ENCODE results near the gene NOX1. TPM values are rescaled to one million over a fixed set of nuclear protein-coding genes. Genes with fewer than 3 reads are reported as not detected.

Gene NOX1
- total and polyA plus RNA-seq, 2 of the 13 experiments (the other 11 are each of a cell fraction or from before 2014, with no cell fraction given), result 0.07 TPM; not detected in 1

DNA sequence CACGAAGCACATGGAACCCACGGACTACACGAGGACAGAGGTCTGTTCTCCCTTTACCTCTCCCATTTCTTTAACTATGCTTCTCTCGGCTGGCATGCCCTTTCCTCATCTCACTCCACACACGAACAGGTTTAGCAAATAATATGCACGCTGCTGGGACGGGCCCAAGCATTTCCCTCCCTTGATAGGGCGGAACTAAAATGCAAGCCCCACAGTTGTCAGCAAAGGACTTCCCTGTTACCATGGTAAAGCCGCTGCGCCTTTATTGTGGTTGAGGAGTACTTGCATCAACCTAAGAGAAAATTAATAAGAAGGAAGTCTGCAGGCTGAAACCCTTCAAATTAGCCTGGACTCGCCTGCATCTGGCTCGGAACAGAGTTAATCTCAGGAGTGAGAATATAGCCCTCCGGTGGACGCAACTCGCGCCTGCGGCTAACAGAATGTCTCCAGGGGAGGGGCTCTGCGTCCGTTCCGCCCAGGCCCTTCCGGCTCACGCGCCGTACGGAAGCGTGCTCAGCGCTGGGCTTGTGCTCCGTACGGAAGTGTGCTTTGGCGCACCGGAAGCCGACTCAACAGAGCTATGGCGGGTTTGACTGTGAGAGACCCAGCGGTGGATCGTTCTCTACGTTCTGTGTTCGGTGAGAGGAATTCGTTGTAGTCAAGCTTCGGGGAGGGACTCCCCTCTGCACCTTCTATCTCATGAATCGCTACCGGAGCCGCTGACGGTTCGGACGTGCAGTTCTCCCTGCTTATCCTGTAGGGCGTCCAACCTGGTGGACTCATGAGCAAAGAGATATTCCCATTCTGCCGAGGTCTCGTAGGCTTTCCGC, 54.1 kb downstream of the NOX1 start, which contains the start of gene CSTF2 (continued):
- no peak for TF ChIP-seq KDM6A (CRISPR knock-in tag; IDR thresholded peaks at IDR 0.05; ENCODE audit: low read depth)
- TF ChIP-seq, protein P1, sequence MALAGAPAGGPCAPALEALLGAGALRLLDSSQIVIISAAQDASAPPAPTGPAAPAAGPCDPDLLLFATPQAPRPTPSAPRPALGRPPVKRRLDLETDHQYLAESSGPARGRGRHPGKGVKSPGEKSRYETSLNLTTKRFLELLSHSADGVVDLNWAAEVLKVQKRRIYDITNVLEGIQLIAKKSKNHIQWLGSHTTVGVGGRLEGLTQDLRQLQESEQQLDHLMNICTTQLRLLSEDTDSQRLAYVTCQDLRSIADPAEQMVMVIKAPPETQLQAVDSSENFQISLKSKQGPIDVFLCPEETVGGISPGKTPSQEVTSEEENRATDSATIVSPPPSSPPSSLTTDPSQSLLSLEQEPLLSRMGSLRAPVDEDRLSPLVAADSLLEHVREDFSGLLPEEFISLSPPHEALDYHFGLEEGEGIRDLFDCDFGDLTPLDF (CRISPR knock-in tag; IDR thresholded peaks at IDR 0.05), result no peak
- no peak for TF ChIP-seq SNAI1 (CRISPR knock-in tag; IDR thresholded peaks at IDR 0.05; ENCODE audit: borderline replicate concordance)
- TF ChIP-seq MAFF (IDR thresholded peaks at IDR 0.05; ENCODE audit: low read depth, low read length), result no peak
- TF ChIP-seq ZNF710 (CRISPR knock-in tag; IDR thresholded peaks at IDR 0.05; ENCODE audit: borderline replicate concordance), result no peak
- no peak for TF ChIP-seq ZSCAN12 (CRISPR knock-in tag; IDR thresholded peaks at IDR 0.05)
- TF ChIP-seq POLR2AphosphoS2 (IDR thresholded peaks at IDR 0.05; ENCODE audit: low read depth, low read length), result no peak
- TF ChIP-seq IRF2 (CRISPR knock-in tag; IDR thresholded peaks at IDR 0.05), result 0 out of 2 replicates have a peak, but pooled peaks have one; percentile 25
- TF ChIP-seq ZNF232 (CRISPR knock-in tag; IDR thresholded peaks at IDR 0.05; ENCODE audit: borderline replicate concordance), result peak; percentile 67; the same call in 1 of the 2 replicates
- no peak for TF ChIP-seq SIX1 (CRISPR knock-in tag; IDR thresholded peaks at IDR 0.05; ENCODE audit: borderline replicate concordance)
- TF ChIP-seq CREM (IDR thresholded peaks at IDR 0.05), result 0 out of 2 replicates have a peak, but pooled peaks have one; percentile 28
- no peak for TF ChIP-seq CREM (CRISPR knock-in tag; IDR thresholded peaks at IDR 0.05)
- no peak for TF ChIP-seq AGO2 (optimal IDR thresholded peaks at IDR 0.05; ENCODE audit: low read depth, low read length)
- no peak for TF ChIP-seq ERF (CRISPR knock-in tag; IDR thresholded peaks at IDR 0.05)
- no peak for TF ChIP-seq RBM39 (IDR thresholded peaks at IDR 0.05; ENCODE audit: low read depth, low read length, poor library complexity, severe bottlenecking)
- TF ChIP-seq ZNF629 (CRISPR knock-in tag; conservative IDR thresholded peaks at IDR 0.05), result no peak
- no peak for TF ChIP-seq SETDB1 (CRISPR knock-in tag; IDR thresholded peaks at IDR 0.05; ENCODE audit: borderline replicate concordance)
- TF ChIP-seq ZFP91 (CRISPR knock-in tag; IDR thresholded peaks at IDR 0.05; ENCODE audit: borderline replicate concordance), result peak; percentile 48; the same call in 1 of the 2 replicates
- TF ChIP-seq, protein P2, sequence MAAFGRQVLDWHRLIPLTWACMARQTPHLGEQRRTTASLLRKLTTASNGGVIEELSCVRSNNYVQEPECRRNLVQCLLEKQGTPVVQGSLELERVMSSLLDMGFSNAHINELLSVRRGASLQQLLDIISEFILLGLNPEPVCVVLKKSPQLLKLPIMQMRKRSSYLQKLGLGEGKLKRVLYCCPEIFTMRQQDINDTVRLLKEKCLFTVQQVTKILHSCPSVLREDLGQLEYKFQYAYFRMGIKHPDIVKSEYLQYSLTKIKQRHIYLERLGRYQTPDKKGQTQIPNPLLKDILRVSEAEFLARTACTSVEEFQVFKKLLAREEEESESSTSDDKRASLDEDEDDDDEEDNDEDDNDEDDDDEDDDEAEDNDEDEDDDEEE (CRISPR knock-in tag; IDR thresholded peaks at IDR 0.05), result no peak
- no peak for TF ChIP-seq ZNF672 (CRISPR knock-in tag; IDR thresholded peaks at IDR 0.05)
- TF ChIP-seq RBM22 (optimal IDR thresholded peaks at IDR 0.05; ENCODE audit: low read length), result no peak
- TF ChIP-seq, protein P3, sequence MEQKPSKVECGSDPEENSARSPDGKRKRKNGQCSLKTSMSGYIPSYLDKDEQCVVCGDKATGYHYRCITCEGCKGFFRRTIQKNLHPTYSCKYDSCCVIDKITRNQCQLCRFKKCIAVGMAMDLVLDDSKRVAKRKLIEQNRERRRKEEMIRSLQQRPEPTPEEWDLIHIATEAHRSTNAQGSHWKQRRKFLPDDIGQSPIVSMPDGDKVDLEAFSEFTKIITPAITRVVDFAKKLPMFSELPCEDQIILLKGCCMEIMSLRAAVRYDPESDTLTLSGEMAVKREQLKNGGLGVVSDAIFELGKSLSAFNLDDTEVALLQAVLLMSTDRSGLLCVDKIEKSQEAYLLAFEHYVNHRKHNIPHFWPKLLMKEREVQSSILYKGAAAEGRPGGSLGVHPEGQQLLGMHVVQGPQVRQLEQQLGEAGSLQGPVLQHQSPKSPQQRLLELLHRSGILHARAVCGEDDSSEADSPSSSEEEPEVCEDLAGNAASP (CRISPR knock-in tag; IDR thresholded peaks at IDR 0.05; ENCODE audit: borderline replicate concordance), result no peak
- TF ChIP-seq ZMYM3 (CRISPR knock-in tag; IDR thresholded peaks at IDR 0.05), result no peak
